NCI-H2107 treated with DMSO at 0.1 percent for 48 hours (cell line): ENCODE results near the gene CDC14B.
"Not testable (repeated sequence)": the region's sequence is repeated elsewhere in the genome, so short reads cannot be mapped to it uniquely, and the experiment has no call there.

Experiments
- DNase-seq: peaks from one replicate; lab custom pipeline; 2025; ENCODE audit not compliant: unreplicated experiment; lab: John Stamatoyannopoulos, UW

Gene CDC14B

DNA sequence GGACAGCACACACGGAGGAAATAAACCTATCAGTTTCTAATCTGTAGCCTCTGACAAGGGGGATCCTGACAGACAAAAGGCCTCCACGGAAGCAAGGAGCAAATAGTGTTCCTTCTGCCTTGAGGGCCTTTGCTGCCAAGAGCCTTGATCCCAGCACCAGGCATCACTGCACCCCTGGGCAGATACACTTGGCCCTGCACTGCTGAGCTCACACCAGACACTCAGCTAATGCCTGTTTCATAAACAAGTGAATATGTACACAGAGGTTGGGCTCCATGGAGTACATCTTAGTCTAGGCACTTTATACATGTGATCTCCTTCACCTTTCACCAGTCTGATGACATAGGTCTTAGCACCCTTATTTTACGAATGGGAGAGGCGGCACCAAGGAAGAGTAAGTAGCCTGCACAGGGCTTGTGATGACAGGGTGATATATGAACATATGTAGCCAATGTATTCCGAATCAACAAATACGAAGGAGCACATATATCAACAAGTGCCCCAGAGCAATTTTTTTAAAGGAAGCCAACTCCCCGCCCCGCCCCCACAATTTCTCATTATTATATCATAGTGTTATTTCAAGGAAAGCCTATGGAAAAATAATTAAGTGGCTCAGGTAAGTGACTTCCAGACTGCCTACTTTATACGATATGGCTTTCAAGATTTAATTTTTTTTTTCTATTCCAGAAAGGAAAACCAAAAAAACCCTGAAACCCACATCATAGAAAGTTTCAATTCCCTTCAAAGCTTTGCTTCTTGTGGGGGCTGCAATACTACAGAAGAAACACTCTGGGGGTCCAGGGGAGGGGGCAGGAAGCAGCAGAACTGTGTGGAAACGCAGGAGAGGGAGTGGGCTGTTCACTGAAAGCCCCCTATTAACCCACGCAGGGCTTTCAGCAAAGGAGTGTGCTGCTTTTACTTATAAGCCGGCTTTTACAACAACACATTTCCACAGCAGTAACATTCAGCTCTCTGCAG is 32.0 kb downstream of the CDC14B start:
- DNase-seq, result no peak

DNA sequence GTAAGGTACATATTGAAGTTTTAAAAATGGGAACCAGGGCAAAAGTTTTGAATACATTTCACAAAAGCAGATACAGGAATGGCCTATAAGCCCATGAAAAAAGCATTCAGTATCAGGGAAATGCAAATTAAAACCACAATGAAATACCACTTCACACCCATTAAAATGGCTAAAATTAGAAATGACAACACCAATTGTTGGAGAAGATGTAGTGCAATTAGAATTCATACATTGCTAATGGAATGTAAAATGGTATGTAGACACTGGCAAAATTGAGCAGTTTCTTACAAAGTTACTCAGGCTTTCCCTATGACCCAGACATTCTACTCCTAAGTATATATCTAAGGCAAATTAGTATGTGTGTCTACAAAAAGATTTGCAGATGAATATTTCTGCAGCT is 34.2 kb downstream of the CDC14B start:
- no peak for DNase-seq

DNA sequence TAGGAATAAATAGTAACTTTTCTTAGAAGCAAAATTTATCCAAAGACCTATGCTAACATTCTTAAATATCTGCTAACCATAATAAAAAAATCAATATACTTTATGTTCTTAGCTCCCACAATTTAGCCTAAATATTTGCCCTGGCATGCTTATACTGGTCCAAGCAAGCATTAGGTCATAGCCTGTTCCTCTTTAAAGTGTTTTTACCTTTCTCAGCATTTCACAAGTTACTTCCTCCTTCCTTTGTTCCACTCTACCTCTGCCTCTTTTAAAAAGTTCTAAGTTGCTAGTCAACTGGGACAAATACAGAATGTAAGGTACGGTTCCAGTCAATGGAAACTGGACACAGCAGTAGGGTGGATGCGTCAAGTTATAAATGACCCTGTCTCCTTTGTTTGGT is 37.4 kb downstream of the CDC14B start:
- DNase-seq, result not testable (repeated sequence)

DNA sequence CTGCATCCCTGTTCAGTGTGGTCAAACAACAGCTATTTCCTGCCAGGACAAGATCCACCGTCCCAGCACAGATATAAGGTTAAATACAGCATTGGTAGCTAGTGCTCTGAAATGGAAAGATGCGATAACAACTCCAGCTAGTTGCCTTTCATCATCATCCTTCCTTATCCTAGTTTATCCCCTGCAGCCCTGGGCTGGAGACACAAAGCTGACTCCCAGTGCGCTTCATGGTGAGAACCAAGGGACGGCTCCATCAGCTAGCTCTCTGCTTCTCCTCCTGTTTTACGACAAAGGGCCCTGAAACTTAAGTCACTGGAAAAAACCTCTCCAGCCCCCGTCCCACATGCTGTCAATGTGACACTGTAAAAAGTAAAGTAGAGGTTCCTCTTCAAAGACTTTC is 37.9 kb downstream of the CDC14B start:
- no peak for DNase-seq

DNA sequence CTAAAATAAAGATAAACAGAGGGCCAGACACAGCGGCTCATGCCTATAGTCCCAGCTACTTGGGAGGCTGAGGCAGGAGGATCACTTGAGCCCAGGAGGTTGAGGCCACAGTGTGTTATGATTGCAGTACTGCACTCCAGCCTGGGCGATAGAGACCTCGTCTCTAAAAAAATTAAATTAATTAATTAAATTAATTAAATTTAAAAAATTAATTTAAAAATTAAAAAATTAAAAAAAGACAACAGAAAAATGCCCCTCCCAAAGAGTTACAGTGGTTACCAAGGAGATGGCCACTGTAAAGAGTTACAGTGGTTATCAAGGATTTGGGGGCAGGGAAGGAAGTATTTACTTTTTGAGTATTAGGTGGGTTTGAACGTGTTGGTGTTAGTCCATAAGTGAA is 38.3 kb downstream of the CDC14B start:
- DNase-seq, result no peak

DNA sequence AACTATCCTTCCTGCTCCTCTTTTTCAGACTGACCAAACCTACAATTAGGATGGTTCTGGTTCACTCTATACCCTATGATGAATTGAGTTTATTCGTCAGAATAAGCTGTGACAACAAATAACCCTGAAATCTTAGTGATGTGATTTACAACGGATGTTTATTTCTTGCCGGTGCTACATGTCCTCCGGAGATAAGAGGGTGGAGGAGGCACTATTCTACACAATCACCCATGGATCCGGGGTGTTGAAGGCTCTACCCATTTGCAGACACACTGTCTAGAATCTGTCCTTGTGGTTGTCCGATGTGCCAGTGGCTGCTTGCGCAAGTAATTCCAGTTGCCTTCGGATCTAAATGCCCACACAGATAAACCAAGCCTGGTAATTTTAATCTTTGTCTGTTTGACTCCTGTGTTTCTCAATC is 44.7 kb downstream of the CDC14B start:
- no peak for DNase-seq

DNA sequence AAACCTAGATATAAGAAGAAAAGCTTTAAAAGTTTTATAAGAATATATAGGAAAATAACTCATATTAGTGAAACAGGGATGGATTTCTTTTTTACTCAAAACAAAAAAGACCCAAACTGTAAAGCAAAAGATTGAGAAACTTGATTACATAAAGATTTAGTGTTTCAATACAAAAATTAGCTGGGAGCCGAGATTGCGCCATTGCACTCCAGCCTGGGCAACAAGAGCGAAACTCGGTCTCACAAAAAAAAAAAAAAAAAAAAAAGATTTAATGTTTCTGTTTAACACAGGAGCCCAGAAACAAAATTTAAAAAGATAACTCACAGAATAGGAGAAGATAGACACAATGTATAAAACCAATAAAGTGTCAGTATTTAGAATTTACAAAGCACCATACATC is 45.2 kb downstream of the CDC14B start:
- no peak for DNase-seq

DNA sequence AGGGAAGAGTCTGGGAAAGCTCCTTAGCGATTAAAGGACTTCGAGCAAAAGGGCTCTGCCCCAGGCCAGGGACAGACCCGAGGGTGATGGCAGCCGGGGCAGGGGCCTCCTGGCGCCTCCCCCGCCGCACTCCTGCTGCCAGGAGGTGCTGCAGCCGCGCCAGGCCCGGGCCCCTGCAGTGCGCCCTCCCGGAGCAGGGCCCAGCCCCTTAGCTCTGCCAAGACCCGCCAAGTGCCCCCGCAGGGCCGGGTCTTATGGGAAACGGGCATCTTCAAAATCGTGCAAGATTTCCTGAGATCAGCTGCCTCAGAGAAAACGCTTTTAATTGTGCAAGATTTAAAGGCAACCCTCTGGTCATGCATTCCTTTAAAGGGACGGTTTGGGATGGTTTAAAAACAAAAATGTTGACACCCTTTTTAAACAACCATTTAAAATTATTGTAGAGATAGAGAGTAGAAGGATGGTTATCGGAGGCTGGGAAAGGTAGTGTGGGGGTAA is 52.4 kb downstream of the CDC14B start:
- no peak for DNase-seq

DNA sequence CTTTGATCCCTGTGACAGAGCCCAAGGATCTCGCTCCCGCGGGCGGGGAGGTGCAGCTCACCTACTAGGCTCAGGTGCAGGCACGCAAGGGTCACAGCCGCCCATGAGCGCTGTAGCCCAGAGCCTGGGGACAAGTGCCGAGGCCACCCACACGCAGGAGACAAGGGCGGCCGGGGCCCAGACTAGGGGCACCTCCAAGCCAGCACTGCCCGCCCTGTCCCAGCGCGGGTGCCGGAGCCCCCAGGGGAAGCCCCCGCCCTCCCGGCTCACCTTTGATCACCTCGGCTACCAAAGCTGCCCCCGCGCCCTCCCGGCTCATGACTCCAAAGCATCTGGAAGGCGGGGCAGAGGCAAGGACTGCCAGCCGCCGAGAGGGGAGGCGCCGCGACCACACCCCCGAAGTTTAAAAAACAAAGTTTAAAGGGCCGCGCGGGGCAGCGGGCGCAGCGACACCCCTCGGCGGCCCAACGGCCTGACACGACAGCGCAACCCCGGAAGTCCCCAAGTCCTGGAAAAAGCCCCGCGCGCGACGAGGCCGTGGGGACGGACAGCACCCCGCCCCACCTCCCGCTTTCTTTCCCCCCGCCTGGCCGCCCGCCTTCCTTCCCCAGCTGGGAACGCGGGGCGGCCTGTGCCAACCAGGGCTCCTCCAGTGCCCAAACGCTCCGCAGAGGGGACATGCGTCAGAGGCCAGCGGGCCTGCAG is 53.0 kb downstream of the CDC14B start:
- no peak for DNase-seq

DNA sequence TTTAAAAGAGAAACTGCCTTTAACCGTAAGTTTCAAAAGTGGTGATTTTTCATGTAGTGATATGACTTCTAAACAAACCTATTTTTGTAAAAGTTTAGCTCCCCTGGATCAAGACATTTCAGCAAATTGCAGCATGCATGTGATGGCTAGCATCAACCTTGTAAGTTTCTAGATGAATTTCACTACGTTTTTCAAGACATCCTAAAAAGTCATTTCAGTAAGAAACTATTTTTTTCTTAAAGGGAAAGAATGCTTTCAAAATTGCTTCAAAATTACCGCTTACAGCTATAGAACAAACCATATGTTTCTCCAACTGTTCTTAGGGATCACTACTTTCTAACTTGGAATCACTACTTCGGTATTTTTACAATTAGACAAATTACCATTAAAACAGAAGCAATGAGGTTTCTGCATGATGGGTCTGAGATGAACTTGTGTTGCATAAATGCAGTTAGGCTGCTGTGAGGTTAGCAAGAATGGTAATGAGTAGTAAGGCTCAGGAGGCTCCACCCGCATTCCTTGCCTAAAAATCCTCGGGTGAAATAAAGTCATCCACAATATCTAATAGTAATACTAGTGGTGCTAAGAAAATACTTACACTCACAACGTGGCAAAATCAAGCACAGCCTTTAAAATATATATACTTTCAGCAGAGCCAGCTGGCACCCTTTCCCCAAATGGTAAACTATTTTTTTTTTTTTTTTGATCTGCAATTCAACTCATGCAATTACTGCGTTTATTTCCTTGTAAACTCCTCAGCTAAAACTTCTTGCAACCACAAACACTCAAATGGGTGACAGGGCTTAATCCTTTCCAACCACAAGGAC is 53.8 kb downstream of the CDC14B start:
- no peak for DNase-seq

DNA sequence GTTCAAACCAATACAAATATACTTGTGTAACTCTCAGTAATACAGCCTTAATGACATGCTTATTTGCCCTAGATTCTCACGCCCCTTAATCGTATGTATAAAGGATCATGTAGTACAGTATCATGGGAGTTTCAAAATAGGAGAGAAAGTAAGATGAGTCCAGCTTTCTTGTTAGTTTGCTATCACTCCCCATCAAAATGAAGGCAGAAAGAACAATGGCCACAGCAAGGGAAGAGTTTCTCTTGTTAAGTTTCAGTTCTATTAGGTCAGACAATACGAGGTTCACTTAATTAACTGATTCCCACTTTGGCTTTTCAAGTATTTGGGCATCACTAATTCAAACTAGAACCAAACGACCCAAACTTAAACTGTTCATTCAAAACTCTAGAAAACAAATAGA is 55.4 kb downstream of the CDC14B start:
- DNase-seq, result no peak

DNA sequence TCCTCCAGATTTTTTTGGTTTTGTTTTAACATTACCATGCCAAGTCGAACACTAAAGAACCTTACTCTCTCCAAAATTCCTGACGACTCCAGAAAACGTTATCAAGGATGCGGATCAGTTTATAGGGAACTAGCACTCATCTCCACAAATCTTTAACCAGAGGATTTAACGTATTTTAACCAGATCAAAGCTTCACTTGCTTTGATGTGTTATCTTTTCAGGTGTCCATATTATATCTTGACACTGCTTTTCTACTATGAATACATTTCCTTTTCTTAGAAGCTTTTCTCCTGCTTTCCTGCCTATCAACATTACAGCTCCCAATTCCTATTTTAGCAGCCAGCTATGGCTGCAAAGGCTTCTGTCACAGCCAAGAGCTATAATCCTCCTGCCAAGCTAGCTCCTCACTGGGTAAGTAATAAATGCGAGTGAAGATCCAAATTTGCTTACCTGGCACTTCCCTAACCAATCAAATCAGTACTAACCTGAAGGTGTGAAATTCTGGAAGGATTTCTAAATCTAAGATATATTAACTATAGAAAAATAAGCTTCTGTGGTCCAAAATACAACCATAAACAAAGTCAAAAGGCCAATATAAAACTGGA is 60.2 kb downstream of the CDC14B start:
- no peak for DNase-seq

DNA sequence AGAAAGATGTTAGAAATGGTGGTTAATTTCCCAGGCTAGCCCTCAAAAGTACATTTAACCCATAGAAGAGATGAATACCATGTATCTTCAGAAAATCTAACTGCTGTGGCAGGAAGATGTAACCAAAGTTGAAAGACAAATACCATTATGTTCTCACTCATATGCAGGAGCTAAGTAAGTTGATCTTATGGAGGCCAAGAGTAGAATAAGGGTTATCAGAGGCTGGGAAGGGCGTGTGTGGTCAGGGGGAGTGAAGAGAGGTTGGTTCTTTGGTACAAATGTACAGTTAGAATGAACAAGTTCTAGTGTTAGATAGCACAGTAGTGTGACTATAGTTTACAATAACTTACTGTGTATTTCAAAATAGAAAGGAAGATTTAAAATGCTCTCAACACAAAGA is 61.7 kb downstream of the CDC14B start:
- DNase-seq, result no peak

DNA sequence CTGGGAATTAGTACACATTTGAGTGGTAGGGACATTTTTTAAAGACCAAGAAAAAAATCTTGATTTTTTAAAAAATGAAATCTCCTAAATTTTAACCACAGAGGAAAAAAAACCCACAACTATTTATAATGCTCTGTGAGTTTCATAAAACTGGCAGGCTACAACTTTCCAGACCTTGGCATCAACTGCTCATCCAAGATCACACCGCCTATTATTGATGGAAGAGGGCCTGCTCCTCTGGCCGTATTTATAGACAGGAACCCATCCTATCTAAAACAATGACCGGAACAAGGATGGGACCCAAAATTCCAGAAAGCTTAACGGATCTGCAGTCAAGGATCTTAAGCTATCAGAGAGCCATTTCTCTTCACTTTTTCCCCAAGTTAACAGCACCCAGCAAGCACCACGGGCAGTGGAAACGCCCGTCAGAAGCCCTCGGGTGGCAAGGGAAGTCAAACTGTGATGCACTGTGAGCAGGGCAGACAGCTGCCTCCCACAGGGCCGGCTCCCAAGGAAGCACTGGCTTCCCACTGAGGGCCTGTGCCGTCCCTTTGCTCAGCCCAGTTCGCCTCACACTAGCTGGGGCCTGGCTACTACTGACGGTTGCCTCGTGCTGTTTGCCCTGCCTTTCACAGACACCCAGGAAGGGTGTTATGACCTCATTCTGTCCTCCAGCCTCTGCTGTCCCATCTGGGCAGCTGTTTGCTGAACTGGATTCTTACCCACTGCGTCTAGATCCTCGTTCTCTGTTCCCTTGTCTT is 62.8 kb downstream of the CDC14B start:
- DNase-seq, result no peak

DNA sequence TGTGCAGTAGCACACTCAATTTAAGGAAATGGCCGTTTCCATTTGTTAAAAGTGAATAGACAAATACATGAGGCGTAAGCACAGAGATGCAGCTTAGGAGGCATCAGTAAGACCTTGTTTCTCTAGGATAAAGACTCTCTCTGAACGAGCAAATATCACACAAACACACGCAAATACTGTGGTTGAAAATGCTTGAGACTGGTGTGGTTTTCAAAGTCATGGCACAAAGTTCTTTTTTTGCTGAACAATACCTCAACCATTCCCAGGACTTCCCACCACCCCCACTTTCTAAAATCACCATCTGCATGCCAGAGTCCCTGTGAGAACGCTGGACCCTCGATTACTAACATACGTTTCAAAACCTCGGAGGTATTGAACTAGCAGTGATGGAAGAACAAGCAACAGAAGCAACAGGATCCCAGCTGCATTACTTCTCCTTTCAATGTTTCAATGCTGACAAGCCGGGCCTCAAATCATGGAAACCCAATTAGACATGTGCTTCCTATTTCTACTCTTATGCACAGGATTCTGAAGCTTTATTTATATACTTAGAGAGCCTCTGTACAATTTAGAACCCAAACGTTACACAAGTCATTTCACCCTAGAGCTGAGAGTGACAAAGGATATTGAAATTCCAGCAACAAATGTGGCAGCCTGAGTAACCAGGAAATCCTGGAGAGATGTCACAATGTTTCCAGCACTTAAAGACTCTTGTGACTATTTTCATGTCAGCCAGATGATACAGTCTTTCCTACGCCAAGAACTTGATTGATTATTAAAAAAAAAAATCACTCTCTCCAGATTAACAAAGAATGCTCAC is 63.9 kb downstream of the CDC14B start:
- no peak for DNase-seq

DNA sequence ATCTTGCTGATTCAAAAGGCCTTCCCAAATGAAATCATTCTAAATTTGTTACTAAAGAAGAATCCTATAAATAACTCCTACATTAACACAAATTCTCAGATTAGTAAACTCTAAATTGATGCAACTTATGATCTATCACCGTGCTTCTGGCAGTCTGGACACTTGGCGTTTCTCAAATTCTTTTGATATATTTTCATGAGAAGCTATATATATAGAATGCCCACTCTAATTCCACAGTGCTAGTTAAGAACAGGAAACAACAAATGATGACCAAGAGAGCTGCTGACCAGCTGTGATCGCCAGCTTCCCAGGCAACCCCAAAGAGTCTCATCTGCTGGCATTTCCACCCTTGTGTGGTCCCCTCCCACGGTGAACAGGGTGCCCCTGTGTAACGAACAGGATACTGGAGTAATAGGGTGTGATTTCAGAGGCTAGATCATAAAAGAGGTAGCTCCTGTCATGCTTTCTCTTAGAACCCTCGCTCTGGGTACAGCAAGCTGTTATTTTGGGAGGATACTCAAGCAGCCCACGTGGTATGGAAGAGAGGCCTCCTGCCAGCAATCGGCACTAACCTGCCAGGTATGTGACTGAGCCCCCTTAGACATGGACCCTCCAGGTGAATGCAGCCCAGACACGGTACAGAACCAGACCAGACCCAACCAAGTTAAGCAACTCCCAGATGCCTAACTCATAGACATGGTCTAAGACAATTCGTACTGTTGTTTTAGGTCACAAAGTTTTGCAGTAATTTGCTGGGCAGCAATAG is 64.7 kb downstream of the CDC14B start:
- no peak for DNase-seq

DNA sequence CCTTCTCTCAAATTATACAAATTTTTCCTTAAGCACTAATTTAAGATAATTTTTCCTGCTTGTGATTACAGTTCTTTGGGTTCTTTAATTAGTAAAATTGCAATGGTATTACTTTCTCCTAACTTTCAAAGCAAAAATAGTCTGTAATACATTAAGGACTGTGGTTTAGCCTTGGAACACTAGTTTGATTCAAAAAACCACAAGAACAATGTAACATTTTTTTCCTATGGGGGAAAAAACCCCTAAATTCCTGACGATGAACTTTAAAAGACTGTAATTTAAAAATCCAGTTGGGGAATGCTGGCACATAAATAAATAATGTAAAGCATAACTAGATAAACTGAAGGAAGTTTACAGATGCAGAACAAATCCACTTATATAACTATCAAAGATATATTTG is 65.3 kb downstream of the CDC14B start:
- DNase-seq, result no peak

DNA sequence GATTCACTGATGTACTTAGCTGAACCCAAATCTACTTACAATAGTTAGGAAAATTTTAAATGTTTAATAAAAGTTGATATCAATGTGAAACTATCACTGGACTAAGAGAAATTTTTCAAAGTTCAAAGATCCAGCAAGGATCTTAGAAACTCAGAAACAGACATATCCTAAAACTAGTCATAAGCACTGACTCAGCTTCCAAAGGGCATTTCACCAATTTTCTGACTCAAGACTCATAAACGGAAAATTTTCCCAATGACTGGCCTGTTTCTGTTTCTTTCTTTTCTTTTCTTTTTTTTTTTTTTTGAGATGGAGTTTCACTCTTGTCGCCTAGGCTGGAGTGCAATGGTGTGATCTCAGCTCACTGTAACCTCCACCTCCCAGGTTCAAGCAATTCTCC is 66.6 kb downstream of the CDC14B start:
- DNase-seq, result no peak

DNA sequence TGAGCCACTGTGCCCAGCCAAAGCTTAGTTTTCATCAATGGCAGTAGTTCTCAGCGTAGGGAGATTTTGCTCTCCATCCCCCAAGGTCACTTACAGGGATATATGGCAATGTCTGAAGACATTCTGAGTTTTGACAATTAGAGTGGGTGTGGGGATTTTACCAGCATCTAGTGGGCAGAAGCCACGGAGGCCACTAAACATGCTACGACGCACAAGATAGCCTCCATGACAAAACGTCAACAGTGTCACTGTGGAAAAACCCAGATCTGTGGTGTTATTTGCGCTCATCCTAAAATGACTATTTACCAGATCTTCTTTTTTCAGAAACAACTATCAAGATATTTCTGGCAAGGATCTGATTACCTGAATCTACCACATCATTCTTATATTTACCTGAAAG is 68.2 kb downstream of the CDC14B start:
- no peak for DNase-seq
